ENCODE measurements around the gene GLYATL2. TPM values are rescaled to one million over a fixed set of nuclear protein-coding genes. Genes with fewer than 3 reads are reported as not detected.

GLYATL2 gene
- under 0.01 and 0.09 TPM in 2 replicates for total RNA-seq

DNA sequence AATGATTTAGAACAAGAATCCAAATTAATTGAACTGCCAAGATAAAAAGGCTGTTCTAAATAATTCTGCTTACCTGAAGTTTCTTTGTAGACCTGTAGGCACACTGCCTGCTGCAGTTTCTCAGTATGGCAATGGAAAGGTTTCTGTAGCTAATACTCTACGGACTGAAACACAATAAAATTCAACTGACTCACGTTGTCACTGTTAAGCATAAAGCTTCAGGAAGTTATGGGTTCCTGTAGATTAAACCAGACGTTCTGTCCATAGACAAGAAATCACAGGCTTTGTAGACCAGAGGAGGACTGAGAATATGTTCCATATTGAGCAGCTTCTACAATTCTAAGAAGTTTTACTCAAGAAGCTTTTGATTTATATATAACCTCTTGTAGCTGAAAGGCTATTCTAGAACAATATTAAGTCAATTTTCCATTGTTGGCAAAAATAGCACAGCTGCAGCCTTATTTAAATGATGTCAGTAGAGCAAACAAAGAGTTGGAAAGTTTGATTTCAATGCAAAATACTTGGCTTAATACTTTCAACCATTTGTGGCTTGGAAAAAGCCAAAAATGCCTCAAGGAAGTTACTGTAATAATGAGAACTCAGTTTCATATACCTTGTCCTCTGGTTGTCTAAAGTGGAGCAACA is at the start of gene GLYATL2:
Gene GLYATL2, minus strand, starts transcription at position 344 of the 645 bp plus-strand sequence. CDS start 5,092 bp downstream, outside the sequence.

Other genes starting within 250 kb of the GLYATL2 start
- gene CNTF, start 222.0 kb downstream of the GLYATL2 start, total RNA-seq, result 1.5 and 1.6 TPM in 2 replicates
- not detected in 2 replicates for gene GLYAT, start 112.8 kb downstream of the GLYATL2 start, total RNA-seq
- not detected in 2 replicates for gene GLYATL1, start 94.8 kb upstream of the GLYATL2 start, total RNA-seq
- gene GLYATL1B, start 241.6 kb upstream of the GLYATL2 start, total RNA-seq, result not detected in 2 replicates

Data from dermis lymphatic vessel endothelial cell (primary cell).